Measurements from ENCODE around the gene SLA2. TPM values are rescaled to one million over a fixed set of nuclear protein-coding genes. Genes with fewer than 3 reads are reported as not detected.

Gene SLA2
- total and polyA plus RNA-seq, 2 of the 8 experiments (the other 6 are each of a cell fraction or from before 2014, with no cell fraction given), result 0.18 TPM; not detected in 1

GRCh38 chr20:36571564-36572504 is 74.2 kb downstream of the SLA2 start (continued):
- TF ChIP-seq ATF2 (IDR thresholded peaks at IDR 0.05; ENCODE audit: low read length) (0 out of 2 replicates have a peak, but pooled peaks have one; percentile 21), CHD2 (IDR thresholded peaks at IDR 0.05; ENCODE audit: low read length) (no peak), POLR2AphosphoS5 (IDR thresholded peaks at IDR 0.05; ENCODE audit: low read depth, low read length) (peak; percentile 74), RFX5 (IDR thresholded peaks at IDR 0.05; ENCODE audit: borderline replicate concordance, low read depth, low read length) (0 out of 2 replicates have a peak, but pooled peaks have one; percentile 4), TAF7 (optimal IDR thresholded peaks at IDR 0.05; ENCODE audit: borderline replicate concordance, low read depth, low read length) (no peak), SRF (IDR thresholded peaks at IDR 0.05; ENCODE audit: low read depth, low read length) (no peak), TBP (IDR thresholded peaks at IDR 0.05; ENCODE audit: low read depth, low read length) (peak; percentile 74), TAF1 (IDR thresholded peaks at IDR 0.05; ENCODE audit: low read depth, low read length) (peak; percentile 76), RNF2 (IDR thresholded peaks at IDR 0.05; ENCODE audit: borderline replicate concordance, low read depth, low read length, missing control alignments, poor library complexity, severe bottlenecking) (no peak), EGR1 (IDR thresholded peaks at IDR 0.05; ENCODE audit: borderline replicate concordance, low read depth, low read length) (peak; percentile 45; the same call in 1 of the 2 replicates), SP1 (IDR thresholded peaks at IDR 0.05; ENCODE audit: low read depth, low read length) (peak; percentile 64; the same call in 1 of the 2 replicates), PHF8 (conservative IDR thresholded peaks at IDR 0.05; ENCODE audit: low read depth, low read length) (0 out of 2 replicates have a peak, but pooled peaks have one; percentile 30), SP2 (IDR thresholded peaks at IDR 0.05; ENCODE audit: low read length) (no peak), USF2 (IDR thresholded peaks at IDR 0.05; ENCODE audit: low read length) (no peak), KDM1A (IDR thresholded peaks at IDR 0.05; ENCODE audit: borderline replicate concordance, low read length) (no peak), POLR2A (IDR thresholded peaks at IDR 0.05; ENCODE audit: control extremely low read depth in 1 of 2, low read depth in 2 of 2, low read length in 2 of 2) (peak; percentile 53 to 85), RBBP5 (IDR thresholded peaks at IDR 0.05; ENCODE audit: borderline replicate concordance, low read depth, low read length) (peak; percentile 69; the same call in 1 of the 2 replicates), POU5F1 (IDR thresholded peaks at IDR 0.05; ENCODE audit: low read depth, low read length) (peak; percentile 92)
